ENCODE data around the gene RSPRY1.
"Not testable (repeated sequence)": the region's sequence is repeated elsewhere in the genome, so short reads cannot be mapped to it uniquely, and the experiment has no call there.

RSPRY1 gene

GRCh38 chr16:57257455-57258070 lies 71.4 kb downstream of the RSPRY1 start:
- DNase-seq = no peak

- DNase-seq = no peak
These were observed 72.2 kb downstream of the RSPRY1 start for GRCh38 chr16:57258226-57258909.

GRCh38 chr16:57258910-57259475 lies 72.9 kb downstream of the RSPRY1 start:
- DNase-seq = no peak

GRCh38 chr16:57260294-57260929 lies 74.3 kb downstream of the RSPRY1 start:
- no peak for DNase-seq

GRCh38 chr16:57261806-57262205 lies 75.7 kb downstream of the RSPRY1 start:
- DNase-seq = no peak

GRCh38 chr16:57262841-57263540 lies 76.9 kb downstream of the RSPRY1 start:
- DNase-seq = no peak

GRCh38 chr16:57263541-57264351 lies 77.6 kb downstream of the RSPRY1 start:
- DNase-seq = no peak

- DNase-seq = no peak
These were observed 78.3 kb downstream of the RSPRY1 start for GRCh38 chr16:57264381-57264780.

- DNase-seq = no peak
These were observed 78.8 kb downstream of the RSPRY1 start for GRCh38 chr16:57264950-57265371.

GRCh38 chr16:57265850-57266530 lies 79.9 kb downstream of the RSPRY1 start:
- no peak for DNase-seq

GRCh38 chr16:57266531-57267260 lies 80.6 kb downstream of the RSPRY1 start:
- DNase-seq = peak; percentile 23

- not testable (repeated sequence) for DNase-seq
These were observed 81.2 kb downstream of the RSPRY1 start for GRCh38 chr16:57267343-57267742.

GRCh38 chr16:57268804-57269800 lies 83.0 kb downstream of the RSPRY1 start:
- DNase-seq = no peak

- no peak for DNase-seq
These were observed 84.3 kb downstream of the RSPRY1 start for GRCh38 chr16:57270221-57271062.

GRCh38 chr16:57271063-57271345 lies 84.9 kb downstream of the RSPRY1 start:
- DNase-seq = no peak

GRCh38 chr16:57271867-57272495 lies 85.9 kb downstream of the RSPRY1 start:
- no peak for DNase-seq

GRCh38 chr16:57273359-57273758 lies 87.2 kb downstream of the RSPRY1 start:
- no peak for DNase-seq

- DNase-seq = no peak
These were observed 87.7 kb downstream of the RSPRY1 start for GRCh38 chr16:57273826-57274225.

Data from activated CD4-positive, alpha-beta T cell treated with anti-CD3 and anti-CD28 coated beads, Interleukin-2, amount 50 U/mL, for 16 hours (primary cell).